ENCODE data around the gene MTMR10. TPM values are rescaled to one million over a fixed set of nuclear protein-coding genes. Genes with fewer than 3 reads are reported as not detected.

MTMR10 gene
- total RNA-seq, 1 experiment from 2014 or later, result 19.5 TPM

DNA sequence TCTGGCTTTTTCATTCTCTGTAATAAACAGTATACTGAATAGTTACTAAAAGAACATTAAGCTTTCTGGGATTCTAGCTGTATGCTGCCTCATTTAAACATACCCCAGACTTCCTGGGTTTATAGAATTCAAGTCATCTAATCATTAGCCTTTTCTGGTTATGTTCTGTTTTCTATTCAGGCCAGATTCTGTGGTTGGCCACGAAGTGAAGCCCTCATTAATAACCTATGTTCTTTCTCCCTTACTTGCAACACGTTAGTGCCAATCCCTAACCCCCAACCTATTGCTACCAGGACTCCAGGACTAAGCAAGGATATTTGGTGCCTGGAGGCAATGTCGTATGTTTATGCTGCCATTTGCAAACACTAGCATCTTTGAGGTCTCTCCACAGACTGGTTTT lies 28.6 kb upstream of the MTMR10 start:
- CTCF ChIA-PET, result no interaction called here
- BruUV-seq (replicated peaks), result no TSS peak
- in situ Hi-C loops (cut with HindIII; ENCODE audit: low pct_unique_long_range_greater_than_20kb, low sequenced_read_pairs), result no loop called here

DNA sequence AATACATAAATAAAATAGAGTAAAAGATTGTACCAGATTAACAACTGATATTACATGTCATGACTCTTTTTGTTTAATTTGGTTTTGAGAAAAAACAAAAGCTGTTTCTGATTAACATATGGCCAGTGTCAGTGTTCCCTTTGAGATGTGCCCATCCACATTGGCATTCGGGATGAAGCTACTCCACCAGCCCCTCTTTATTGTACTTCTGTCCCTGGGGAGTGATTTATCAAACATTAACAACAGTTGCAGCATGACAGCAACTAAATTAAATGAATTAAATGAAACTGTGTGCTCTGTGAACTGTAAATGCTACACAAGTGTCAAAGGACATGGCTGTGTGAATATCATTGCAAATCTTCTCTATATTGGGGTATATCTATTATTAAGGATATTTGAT lies 25.9 kb upstream of the MTMR10 start:
- POLR2A ChIA-PET, result no interaction called here
- no peak overlapping the region for H3K4me3 ChIP-seq (ENCODE audit: low read depth in 2 of 2, low read length in 2 of 2)
- BruUV-seq (replicated peaks), result no TSS peak
- peaks cover 4% of the 10 kb centered on the region; the same call in 1 of the 2 replicates for H3K9me3 ChIP-seq (ENCODE audit: control insufficient read depth, insufficient read depth, low read depth, low read length)
- H3K4me1 ChIP-seq (ENCODE audit: control insufficient read depth, insufficient read depth, low read length), result no peaks in the 10 kb centered on the region
- DNase-seq (ENCODE audit: low read depth, low spot score) (no peak), ATAC-seq (no peak)
- intact Hi-C loops (cut with micrococcal nuclease; ENCODE audit: unreplicated experiment) (no loop called here), in situ Hi-C loops (cut with HindIII; ENCODE audit: low pct_unique_long_range_greater_than_20kb, low sequenced_read_pairs) (no loop called here)
- no peak overlapping the region for H3K27ac ChIP-seq (ENCODE audit: low read length)
- no peak for TF ChIP-seq POLR2AphosphoS5 (IDR thresholded peaks at IDR 0.05; ENCODE audit: low read depth, low read length)
- TF ChIP-seq, protein P1, sequence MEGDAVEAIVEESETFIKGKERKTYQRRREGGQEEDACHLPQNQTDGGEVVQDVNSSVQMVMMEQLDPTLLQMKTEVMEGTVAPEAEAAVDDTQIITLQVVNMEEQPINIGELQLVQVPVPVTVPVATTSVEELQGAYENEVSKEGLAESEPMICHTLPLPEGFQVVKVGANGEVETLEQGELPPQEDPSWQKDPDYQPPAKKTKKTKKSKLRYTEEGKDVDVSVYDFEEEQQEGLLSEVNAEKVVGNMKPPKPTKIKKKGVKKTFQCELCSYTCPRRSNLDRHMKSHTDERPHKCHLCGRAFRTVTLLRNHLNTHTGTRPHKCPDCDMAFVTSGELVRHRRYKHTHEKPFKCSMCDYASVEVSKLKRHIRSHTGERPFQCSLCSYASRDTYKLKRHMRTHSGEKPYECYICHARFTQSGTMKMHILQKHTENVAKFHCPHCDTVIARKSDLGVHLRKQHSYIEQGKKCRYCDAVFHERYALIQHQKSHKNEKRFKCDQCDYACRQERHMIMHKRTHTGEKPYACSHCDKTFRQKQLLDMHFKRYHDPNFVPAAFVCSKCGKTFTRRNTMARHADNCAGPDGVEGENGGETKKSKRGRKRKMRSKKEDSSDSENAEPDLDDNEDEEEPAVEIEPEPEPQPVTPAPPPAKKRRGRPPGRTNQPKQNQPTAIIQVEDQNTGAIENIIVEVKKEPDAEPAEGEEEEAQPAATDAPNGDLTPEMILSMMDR (IDR thresholded peaks at IDR 0.05), result no peak
- TF ChIP-seq, protein P2, sequence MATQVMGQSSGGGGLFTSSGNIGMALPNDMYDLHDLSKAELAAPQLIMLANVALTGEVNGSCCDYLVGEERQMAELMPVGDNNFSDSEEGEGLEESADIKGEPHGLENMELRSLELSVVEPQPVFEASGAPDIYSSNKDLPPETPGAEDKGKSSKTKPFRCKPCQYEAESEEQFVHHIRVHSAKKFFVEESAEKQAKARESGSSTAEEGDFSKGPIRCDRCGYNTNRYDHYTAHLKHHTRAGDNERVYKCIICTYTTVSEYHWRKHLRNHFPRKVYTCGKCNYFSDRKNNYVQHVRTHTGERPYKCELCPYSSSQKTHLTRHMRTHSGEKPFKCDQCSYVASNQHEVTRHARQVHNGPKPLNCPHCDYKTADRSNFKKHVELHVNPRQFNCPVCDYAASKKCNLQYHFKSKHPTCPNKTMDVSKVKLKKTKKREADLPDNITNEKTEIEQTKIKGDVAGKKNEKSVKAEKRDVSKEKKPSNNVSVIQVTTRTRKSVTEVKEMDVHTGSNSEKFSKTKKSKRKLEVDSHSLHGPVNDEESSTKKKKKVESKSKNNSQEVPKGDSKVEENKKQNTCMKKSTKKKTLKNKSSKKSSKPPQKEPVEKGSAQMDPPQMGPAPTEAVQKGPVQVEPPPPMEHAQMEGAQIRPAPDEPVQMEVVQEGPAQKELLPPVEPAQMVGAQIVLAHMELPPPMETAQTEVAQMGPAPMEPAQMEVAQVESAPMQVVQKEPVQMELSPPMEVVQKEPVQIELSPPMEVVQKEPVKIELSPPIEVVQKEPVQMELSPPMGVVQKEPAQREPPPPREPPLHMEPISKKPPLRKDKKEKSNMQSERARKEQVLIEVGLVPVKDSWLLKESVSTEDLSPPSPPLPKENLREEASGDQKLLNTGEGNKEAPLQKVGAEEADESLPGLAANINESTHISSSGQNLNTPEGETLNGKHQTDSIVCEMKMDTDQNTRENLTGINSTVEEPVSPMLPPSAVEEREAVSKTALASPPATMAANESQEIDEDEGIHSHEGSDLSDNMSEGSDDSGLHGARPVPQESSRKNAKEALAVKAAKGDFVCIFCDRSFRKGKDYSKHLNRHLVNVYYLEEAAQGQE (IDR thresholded peaks at IDR 0.05; ENCODE audit: insufficient read depth in 1 of 2, low read depth in 2 of 2, low read length in 1 of 2), result no peak
- no peak for TF ChIP-seq TCF7L2 (IDR thresholded peaks at IDR 0.05; ENCODE audit: low read depth, low read length)
- no peak for TF ChIP-seq SIN3A (IDR thresholded peaks at IDR 0.05; ENCODE audit: borderline replicate concordance, insufficient read depth, low read depth, low read length)
- CTCF ChIA-PET, result no interaction called here
- no peaks in the 10 kb centered on the region for H3K36me3 ChIP-seq (ENCODE audit: control insufficient read depth, insufficient read depth, low read length)
- no peaks in the 10 kb centered on the region for H3K27me3 ChIP-seq (ENCODE audit: control insufficient read depth, insufficient read depth, low read length)

More for the DNA sequence above, 28.6 kb upstream of the MTMR10 start:
- DNase-seq (ENCODE audit: low read depth, low spot score), result no peak
- Histone ChIP-seq H3K36me3 (ENCODE audit: control insufficient read depth, insufficient read depth, low read length) (no peaks in the 10 kb centered on the region), H3K27me3 (ENCODE audit: control insufficient read depth, insufficient read depth, low read length) (no peaks in the 10 kb centered on the region), H3K27ac (ENCODE audit: low read length) (no peak overlapping the region), H3K4me1 (ENCODE audit: control insufficient read depth, insufficient read depth, low read length) (peaks cover 3% of the 10 kb centered on the region), H3K4me3 (ENCODE audit: low read depth in 2 of 2, low read length in 2 of 2) (no peak overlapping the region), H3K9me3 (ENCODE audit: control insufficient read depth, insufficient read depth, low read depth, low read length) (no peaks in the 10 kb centered on the region)
- intact Hi-C loops (cut with micrococcal nuclease; ENCODE audit: unreplicated experiment), result no loop called here
- TF ChIP-seq, protein P2 (IDR thresholded peaks at IDR 0.05; ENCODE audit: insufficient read depth in 1 of 2, low read depth in 2 of 2, low read length in 1 of 2), result no peak
- TF ChIP-seq TCF7L2 (IDR thresholded peaks at IDR 0.05; ENCODE audit: low read depth, low read length), result no peak
- TF ChIP-seq, protein P1 (IDR thresholded peaks at IDR 0.05), result no peak
- no peak for TF ChIP-seq SIN3A (IDR thresholded peaks at IDR 0.05; ENCODE audit: borderline replicate concordance, insufficient read depth, low read depth, low read length)
- no peak for TF ChIP-seq POLR2AphosphoS5 (IDR thresholded peaks at IDR 0.05; ENCODE audit: low read depth, low read length)
- no peak for ATAC-seq
- POLR2A ChIA-PET, result no interaction called here

Data from Panc1 (cell line).